ENCODE results near the gene CYSTM1. TPM values are rescaled to one million over a fixed set of nuclear protein-coding genes. Genes with fewer than 3 reads are reported as not detected.

The CYSTM1 gene
- total RNA-seq, 1 donor from 2014 or later = 28.1 TPM

- no peak for TF ChIP-seq CTCF (IDR thresholded peaks at IDR 0.05; ENCODE audit: unreplicated experiment)
- H3K36me3 Mint-ChIP-seq (ENCODE audit: insufficient read depth) = no peaks in the 10 kb centered on the region
- H3K4me3 Mint-ChIP-seq (ENCODE audit: low read depth) = no peak overlapping the region
- H3K27me3 Mint-ChIP-seq = no peaks in the 10 kb centered on the region
- no peaks in the 10 kb centered on the region for H3K9me3 Mint-ChIP-seq (ENCODE audit: low read depth)
- no peak for DNase-seq (ENCODE audit: low spot score, unreplicated experiment)
- peaks cover 29% of the 10 kb centered on the region for H3K4me1 Mint-ChIP-seq (ENCODE audit: low read depth)
- no peak overlapping the region for H3K27ac Mint-ChIP-seq
These were observed 42.5 kb downstream of the CYSTM1 start for GRCh38 chr5:140217299-140218026.

GRCh38 chr5:140219068-140219991 is 44.3 kb downstream of the CYSTM1 start:
- TF ChIP-seq CTCF (IDR thresholded peaks at IDR 0.05; ENCODE audit: unreplicated experiment) = no peak
- no peak for DNase-seq (ENCODE audit: low spot score, unreplicated experiment)
- H3K27me3 Mint-ChIP-seq = no peaks in the 10 kb centered on the region
- no peaks in the 10 kb centered on the region for H3K9me3 Mint-ChIP-seq (ENCODE audit: low read depth)
- no peaks in the 10 kb centered on the region for H3K36me3 Mint-ChIP-seq (ENCODE audit: insufficient read depth)
- no peak overlapping the region for H3K27ac Mint-ChIP-seq
- no peak overlapping the region for H3K4me3 Mint-ChIP-seq (ENCODE audit: low read depth)
- peaks cover 29% of the 10 kb centered on the region for H3K4me1 Mint-ChIP-seq (ENCODE audit: low read depth)

GRCh38 chr5:140220032-140220697 is 45.2 kb downstream of the CYSTM1 start:
- Mint-ChIP-seq H3K36me3 (ENCODE audit: insufficient read depth) (no peaks in the 10 kb centered on the region), H3K4me1 (ENCODE audit: low read depth) (peaks cover 29% of the 10 kb centered on the region), H3K4me3 (ENCODE audit: low read depth) (no peak overlapping the region), H3K27ac (no peak overlapping the region), H3K27me3 (no peaks in the 10 kb centered on the region), H3K9me3 (ENCODE audit: low read depth) (no peaks in the 10 kb centered on the region)
- no peak for DNase-seq (ENCODE audit: low spot score, unreplicated experiment)
- TF ChIP-seq CTCF (IDR thresholded peaks at IDR 0.05; ENCODE audit: unreplicated experiment) = no peak

GRCh38 chr5:140220698-140221064 is 45.7 kb downstream of the CYSTM1 start:
- no peaks in the 10 kb centered on the region for H3K9me3 Mint-ChIP-seq (ENCODE audit: low read depth)
- no peaks in the 10 kb centered on the region for H3K27me3 Mint-ChIP-seq
- no peak for TF ChIP-seq CTCF (IDR thresholded peaks at IDR 0.05; ENCODE audit: unreplicated experiment)
- H3K36me3 Mint-ChIP-seq (ENCODE audit: insufficient read depth) = no peaks in the 10 kb centered on the region
- H3K4me1 Mint-ChIP-seq (ENCODE audit: low read depth) = peaks cover 29% of the 10 kb centered on the region
- no peak overlapping the region for H3K27ac Mint-ChIP-seq
- H3K4me3 Mint-ChIP-seq (ENCODE audit: low read depth) = no peak overlapping the region
- DNase-seq (ENCODE audit: low spot score, unreplicated experiment) = no peak

GRCh38 chr5:140221697-140222223 is 46.8 kb downstream of the CYSTM1 start:
- TF ChIP-seq CTCF (IDR thresholded peaks at IDR 0.05; ENCODE audit: unreplicated experiment) = no peak
- peaks cover 26% of the 10 kb centered on the region for H3K4me1 Mint-ChIP-seq (ENCODE audit: low read depth)
- no peaks in the 10 kb centered on the region for H3K36me3 Mint-ChIP-seq (ENCODE audit: insufficient read depth)
- H3K27me3 Mint-ChIP-seq = no peaks in the 10 kb centered on the region
- no peaks in the 10 kb centered on the region for H3K9me3 Mint-ChIP-seq (ENCODE audit: low read depth)
- H3K4me3 Mint-ChIP-seq (ENCODE audit: low read depth) = no peak overlapping the region
- no peak for DNase-seq (ENCODE audit: low spot score, unreplicated experiment)
- H3K27ac Mint-ChIP-seq = no peak overlapping the region

All from progenitor cell of endocrine pancreas (in vitro differentiated cells).